AG09309 (cell line): ENCODE data around the gene CP.

Experiments used
- DNase-seq: peaks from one replicate; pipeline ENCODE4 v3.0.0-alpha.2; 2010; ENCODE audit warnings: low read depth
- H3K4me3 ChIP-seq: 2 replicates; pipeline ENCODE4 v1.5.1; 2011; ENCODE audit warnings: mild to moderate bottlenecking, low read depth, low read length, moderate library complexity; ENCODE audit not compliant: control insufficient read depth
- TF ChIP-seq, protein P1 (sequence below): IDR thresholded peaks from 2 replicates; pipeline ENCODE4 v1.5.1; 2011; ENCODE audit warnings: mild to moderate bottlenecking, low read depth, low read length, inconsistent platforms; ENCODE audit not compliant: insufficient read depth, control insufficient read depth; ENCODE audit errors: missing control alignments

Gene CP

DNA sequence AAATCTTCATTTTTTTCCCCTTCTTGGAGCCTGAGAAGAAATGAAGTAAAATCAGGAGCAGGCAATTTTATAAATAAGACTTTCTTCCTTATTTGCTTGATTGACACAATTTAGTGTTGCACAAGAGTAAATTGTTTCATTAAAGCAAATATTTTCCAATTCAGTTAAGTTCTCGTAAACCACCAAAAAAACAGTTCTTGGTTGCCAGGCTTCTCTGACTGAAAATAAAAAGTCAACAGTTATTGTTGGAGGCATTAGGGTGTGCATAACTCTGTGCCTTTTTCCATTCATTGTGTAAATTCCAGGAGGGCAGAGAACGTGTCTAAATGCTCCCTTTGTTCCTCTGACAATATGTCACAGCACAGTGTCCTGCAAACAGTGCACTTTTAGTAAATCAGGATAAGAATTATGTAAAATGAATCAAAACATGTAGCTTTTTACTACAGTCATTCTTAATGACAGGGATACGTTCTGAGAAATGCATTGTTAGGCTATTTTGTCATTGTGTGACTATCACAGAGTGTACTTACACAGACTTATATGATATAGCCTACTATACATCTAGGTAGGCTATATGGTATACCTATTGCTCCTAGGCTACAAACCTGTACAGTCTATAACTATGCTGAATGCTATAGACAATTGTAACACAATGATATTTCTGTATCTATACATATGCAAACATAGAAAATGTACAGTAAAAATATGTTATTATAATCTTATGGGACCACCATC is at the start of gene CP:
CP (minus strand) TSS at position 47 of the 735 bp plus-strand sequence; CDS start at position 10, 37 bp downstream.
- no peak within 1 kb of the TSS for H3K4me3 ChIP-seq
- DNase-seq, result no peak
- TF ChIP-seq, protein P1, sequence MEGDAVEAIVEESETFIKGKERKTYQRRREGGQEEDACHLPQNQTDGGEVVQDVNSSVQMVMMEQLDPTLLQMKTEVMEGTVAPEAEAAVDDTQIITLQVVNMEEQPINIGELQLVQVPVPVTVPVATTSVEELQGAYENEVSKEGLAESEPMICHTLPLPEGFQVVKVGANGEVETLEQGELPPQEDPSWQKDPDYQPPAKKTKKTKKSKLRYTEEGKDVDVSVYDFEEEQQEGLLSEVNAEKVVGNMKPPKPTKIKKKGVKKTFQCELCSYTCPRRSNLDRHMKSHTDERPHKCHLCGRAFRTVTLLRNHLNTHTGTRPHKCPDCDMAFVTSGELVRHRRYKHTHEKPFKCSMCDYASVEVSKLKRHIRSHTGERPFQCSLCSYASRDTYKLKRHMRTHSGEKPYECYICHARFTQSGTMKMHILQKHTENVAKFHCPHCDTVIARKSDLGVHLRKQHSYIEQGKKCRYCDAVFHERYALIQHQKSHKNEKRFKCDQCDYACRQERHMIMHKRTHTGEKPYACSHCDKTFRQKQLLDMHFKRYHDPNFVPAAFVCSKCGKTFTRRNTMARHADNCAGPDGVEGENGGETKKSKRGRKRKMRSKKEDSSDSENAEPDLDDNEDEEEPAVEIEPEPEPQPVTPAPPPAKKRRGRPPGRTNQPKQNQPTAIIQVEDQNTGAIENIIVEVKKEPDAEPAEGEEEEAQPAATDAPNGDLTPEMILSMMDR, result no peak

DNA sequence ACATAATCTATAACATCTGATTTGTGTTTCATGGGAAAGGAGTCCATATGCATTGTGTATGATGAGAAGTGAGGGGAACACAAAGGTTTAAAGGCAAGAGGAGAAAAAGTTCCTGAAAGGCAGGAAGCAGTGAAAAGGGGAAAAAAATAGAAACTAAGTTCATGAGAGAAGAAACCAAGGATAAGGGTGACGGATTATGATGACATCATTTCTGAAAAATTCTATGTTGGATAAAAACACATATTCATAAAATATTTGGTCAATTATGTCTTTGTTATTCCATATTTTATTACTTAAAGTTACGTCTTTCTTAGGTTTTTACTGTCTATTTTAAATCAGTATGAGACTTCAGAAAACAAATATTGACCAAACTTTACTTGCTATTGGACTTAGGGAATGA is 48.6 kb upstream of the CP start:
- DNase-seq, result no peak
- TF ChIP-seq, protein P1, result no peak
- no peak overlapping the region for H3K4me3 ChIP-seq

DNA sequence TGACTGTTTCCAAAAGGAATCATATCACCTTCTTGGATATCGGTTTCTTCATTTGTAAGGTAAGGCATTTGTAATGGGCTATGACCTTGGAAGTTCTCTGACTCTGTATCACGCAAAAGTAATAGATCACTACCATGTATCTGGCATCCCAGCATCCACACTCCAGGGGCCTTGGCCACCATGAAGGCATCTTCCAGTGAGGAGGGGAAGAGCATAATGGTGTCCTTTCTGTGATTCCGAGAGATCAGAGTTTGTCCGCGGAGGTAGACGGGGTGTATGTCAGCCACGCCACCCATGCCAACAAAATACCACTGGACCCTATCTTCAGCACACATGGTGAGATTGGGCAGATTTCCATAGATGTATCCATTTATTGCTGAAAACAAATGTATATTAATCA is 48.1 kb upstream of the CP start:
- TF ChIP-seq, protein P1, result no peak
- DNase-seq, result no peak
- no peak overlapping the region for H3K4me3 ChIP-seq

DNA sequence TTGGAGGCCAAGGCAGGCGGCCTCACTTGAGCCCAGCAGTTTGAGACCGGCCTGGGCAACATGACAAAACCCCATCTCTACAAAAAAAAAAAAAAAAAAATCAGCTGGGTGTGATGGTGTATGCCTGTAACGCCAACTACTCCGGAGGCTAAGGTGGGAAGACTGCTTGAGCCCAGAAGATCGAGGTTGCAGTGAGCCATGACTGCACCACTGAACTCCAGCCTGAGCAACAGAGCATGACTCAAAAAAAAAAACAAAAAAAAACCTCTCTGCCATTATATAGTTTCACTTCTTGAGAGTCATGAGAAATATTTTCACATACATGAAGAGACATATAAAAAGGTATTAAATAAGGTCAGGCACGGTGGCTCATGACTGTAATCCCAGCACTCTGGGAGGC is 45.9 kb upstream of the CP start:
- H3K4me3 ChIP-seq, result no peak overlapping the region
- DNase-seq, result no peak
- TF ChIP-seq, protein P1, result no peak

DNA sequence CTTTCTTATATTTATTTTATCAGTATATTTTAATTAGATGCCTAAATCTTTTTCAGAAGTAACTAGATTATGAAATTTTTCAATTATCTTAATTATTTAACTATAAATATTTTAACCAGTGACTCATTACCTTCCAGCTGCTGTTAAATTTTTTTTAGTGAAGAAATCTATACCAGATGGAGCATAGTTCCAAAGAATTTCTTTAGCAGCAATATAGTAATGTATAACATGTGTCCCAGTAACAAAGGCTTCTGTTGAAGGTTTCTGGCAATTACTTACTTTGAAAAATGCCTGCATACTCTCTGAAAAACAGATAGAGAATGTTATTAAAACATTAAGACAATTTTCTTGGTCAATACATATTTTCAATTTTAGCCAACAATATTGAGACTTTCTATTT is 45.1 kb upstream of the CP start:
- TF ChIP-seq, protein P1, result no peak
- no peak overlapping the region for H3K4me3 ChIP-seq
- no peak for DNase-seq

DNA sequence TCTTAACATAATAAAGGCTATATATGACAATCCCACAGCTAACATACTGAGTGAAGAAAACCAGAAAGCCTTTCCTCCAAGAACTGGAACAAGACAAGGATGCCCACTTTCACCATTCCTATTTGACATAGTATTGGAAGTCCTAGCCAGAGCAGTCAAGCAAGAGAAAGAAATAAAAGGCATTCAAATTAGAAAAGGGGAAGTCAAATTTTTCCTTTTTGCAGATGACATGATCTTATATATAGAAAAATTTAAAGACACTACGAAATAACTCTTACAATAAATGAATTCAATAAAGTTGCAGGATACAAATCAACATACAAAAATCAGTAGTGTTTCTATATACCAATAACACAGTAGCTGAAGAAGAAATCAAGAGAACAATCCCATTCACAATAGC is 42.2 kb upstream of the CP start:
- no peak for DNase-seq
- H3K4me3 ChIP-seq, result no peak overlapping the region
- TF ChIP-seq, protein P1, result no peak
